CD4-positive, alpha-beta T cell (primary cell): Measurements from ENCODE around the gene MTCL1. TPM values are rescaled to one million over a fixed set of nuclear protein-coding genes. Genes with fewer than 3 reads are reported as not detected.

Source experiments
- ATAC-seq: fragments of 200-7000 bp; cut with Tn5 transposase; one replicate; pipeline ENCODE4 v1.10.0; 2022; ENCODE audit warnings: mild to moderate bottlenecking; ENCODE audit not compliant: poor library complexity
- CTCF ChIA-PET: fragments of 350-600 bp; sonication (Branson Sonifier 250); formaldehyde crosslinking; loops from one replicate; lab custom pipeline; 2021; ENCODE audit warnings: antibody characterized with exemption, inconsistent platforms; lab: Charles Lee
- POLR2A ChIA-PET: fragments of 350-600 bp; sonication (Branson Sonifier 250); formaldehyde crosslinking; loops from one replicate; lab custom pipeline; 2021; ENCODE audit warnings: antibody characterized with exemption, inconsistent platforms; lab: Charles Lee
- DNase-seq, 14 experiments: peaks; one replicate each; pipeline ENCODE4 v3.0.0-alpha.2; 2013 to 2020; ENCODE audit warnings: mixed read lengths in 2 of 14
- H3K27ac ChIP-seq, 2 donors: one replicate each; pipeline versions ENCODE4 v1.5.1 to v1.7.0; 2013; ENCODE audit warnings: low read length in 2 of 2, low read depth in 1 of 2, mild to moderate bottlenecking in 1 of 2
- H3K27me3 ChIP-seq, 2 experiments: 1 replicate in 1 of 2; 2 replicates in 1 of 2; pipeline versions ENCODE4 v1.6.1 to v1.7.0; 2013; ENCODE audit warnings: low read length in 2 of 2, control low read depth in 1 of 2, mild to moderate bottlenecking in 1 of 2, moderate library complexity in 1 of 2; ENCODE audit not compliant: insufficient read depth in 2 of 2, control insufficient read depth in 1 of 2
- H3K36me3 ChIP-seq: one replicate; pipeline ENCODE4 v1.6.1; 2013; ENCODE audit warnings: low read length, control low read depth; ENCODE audit not compliant: insufficient read depth
- H3K4me1 ChIP-seq: one replicate; pipeline ENCODE4 v1.6.1; 2013; ENCODE audit warnings: low read length, control low read depth; ENCODE audit not compliant: insufficient read depth
- H3K4me3 ChIP-seq: one replicate; pipeline ENCODE4 v1.5.1; 2013; ENCODE audit warnings: mild to moderate bottlenecking, low read length, moderate library complexity
- H3K9me3 ChIP-seq, 2 experiments: 1 replicate in 1 of 2; 2 replicates in 1 of 2; pipeline versions ENCODE4 v1.6.1 to v1.7.0; 2013; ENCODE audit warnings: low read length in 2 of 2, mild to moderate bottlenecking in 2 of 2, control low read depth in 1 of 2, moderate library complexity in 1 of 2; ENCODE audit not compliant: control insufficient read depth in 1 of 2, insufficient read depth in 1 of 2
- H3K27ac Mint-ChIP-seq: one replicate; pipeline ENCODE4 v1.8.0; 2020; ENCODE audit warnings: mixed read lengths
- H3K27me3 Mint-ChIP-seq: one replicate; pipeline ENCODE4 v1.8.0; 2021; ENCODE audit warnings: mixed read lengths
- H3K36me3 Mint-ChIP-seq: one replicate; pipeline ENCODE4 v1.8.0; 2021; ENCODE audit warnings: low read depth, mixed read lengths
- H3K4me1 Mint-ChIP-seq: one replicate; pipeline ENCODE4 v1.8.0; 2021; ENCODE audit warnings: low read depth, mixed read lengths
- H3K4me3 Mint-ChIP-seq: one replicate; pipeline ENCODE4 v1.8.0; 2020; ENCODE audit warnings: mild to moderate bottlenecking, mixed read lengths
- H3K9me3 Mint-ChIP-seq: one replicate; pipeline ENCODE4 v1.8.0; 2020; ENCODE audit warnings: mixed read lengths
- CTCF ChIP-seq: fragments of 200-600 bp; IDR thresholded peaks from one replicate; pipeline ENCODE4 v1.8.0; 2022; ENCODE audit warnings: antibody characterized with exemption, mild to moderate bottlenecking
- intact Hi-C, 2 experiments: fragments of 100-400 bp; cut with DNase I in 1 of 2; cut with micrococcal nuclease in 1 of 2; formaldehyde crosslinking; loops; one replicate each; pipeline versions ENCODE4 v1.15.1 to v1.9.0; 2023 to 2025; cut with DNase I, micrococcal nuclease
- total RNA-seq, 174 experiments: library from RNA in 2 of 174; stranded (reverse) in 2 of 174; gene quantifications; one replicate each; pipeline ENCODE4 v1.2.3 and lab custom pipeline; 2021 to 2026

The MTCL1 gene
- total RNA-seq, 2 experiments from 2014 or later = 0.11 to 0.55 TPM

DNA sequence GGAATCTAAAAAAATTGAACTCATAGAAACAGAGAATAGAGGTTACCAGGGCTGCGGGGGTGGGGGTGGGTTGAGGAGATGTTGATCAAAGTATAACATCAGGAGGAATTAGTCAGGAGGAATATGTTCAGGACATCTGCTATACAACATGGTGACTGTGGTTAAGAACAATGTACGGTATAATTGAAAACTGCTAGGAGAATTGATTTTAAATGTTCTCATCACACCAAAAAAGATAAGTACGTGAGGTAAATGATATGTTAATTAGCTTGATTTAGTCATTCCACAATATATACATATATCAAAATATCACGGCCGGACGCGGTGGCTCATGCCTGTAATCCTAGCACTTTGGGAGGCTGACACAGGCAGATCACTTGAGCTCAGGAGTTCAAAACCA lies 140.2 kb downstream of the MTCL1 start:
- no peak overlapping the region for H3K4me3 Mint-ChIP-seq
- intact Hi-C loops = no loop called here
- no peaks in the 10 kb centered on the region for H3K36me3 ChIP-seq
- H3K27ac ChIP-seq = no peak overlapping the region
- H3K27me3 ChIP-seq = no peaks in the 10 kb centered on the region
- no peaks in the 10 kb centered on the region for H3K36me3 Mint-ChIP-seq
- H3K4me3 ChIP-seq = no peak overlapping the region
- H3K4me1 ChIP-seq = no peaks in the 10 kb centered on the region
- no peak overlapping the region for H3K27ac Mint-ChIP-seq
- ChIA-PET POLR2A (no interaction called here), CTCF (no interaction called here)
- peaks cover 12% of the 10 kb centered on the region for H3K27me3 Mint-ChIP-seq
- H3K9me3 Mint-ChIP-seq = no peaks in the 10 kb centered on the region
- peaks cover 0 to 5% of the 10 kb centered on the region in 2 experiments for H3K9me3 ChIP-seq
- no peak for DNase-seq
- TF ChIP-seq CTCF = no peak
- no peaks in the 10 kb centered on the region for H3K4me1 Mint-ChIP-seq
- no peak for ATAC-seq

DNA sequence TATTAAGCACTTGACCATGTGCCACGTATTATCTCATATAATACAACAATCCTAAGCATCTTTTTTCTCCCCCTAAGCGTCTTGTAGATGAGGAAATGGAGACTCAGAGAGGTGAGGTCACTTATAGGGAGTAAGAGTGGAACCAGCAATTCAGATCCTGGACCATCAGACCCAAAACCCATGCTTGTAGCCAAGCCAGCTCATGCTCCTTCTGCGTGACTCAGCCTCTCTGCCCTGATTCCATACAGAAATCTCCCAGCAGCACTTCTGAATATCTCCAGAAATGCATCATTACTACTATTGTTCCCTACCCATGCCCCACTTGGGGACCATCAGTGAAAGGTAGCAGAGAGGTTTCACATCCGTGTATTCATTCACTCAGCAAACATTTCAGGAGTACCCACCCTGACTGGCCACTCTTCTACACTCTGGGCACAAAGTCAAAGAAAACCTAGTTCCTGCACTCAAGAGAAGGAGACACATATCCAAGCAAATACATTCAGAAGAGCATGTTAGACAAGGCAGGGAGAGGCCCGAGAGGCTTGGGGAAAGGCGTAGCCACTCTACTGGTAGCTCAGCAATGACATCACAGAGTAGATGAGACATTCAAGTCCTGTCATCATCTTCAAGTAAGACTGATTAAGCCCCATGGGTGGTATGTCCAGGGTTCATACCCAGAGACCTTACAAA lies 141.9 kb downstream of the MTCL1 start:
- H3K4me1 Mint-ChIP-seq = no peaks in the 10 kb centered on the region
- Histone ChIP-seq H3K27me3 (no peaks in the 10 kb centered on the region), H3K27ac (no peak overlapping the region), H3K9me3 (peaks cover 0 to 5% of the 10 kb centered on the region in 2 experiments), H3K36me3 (no peaks in the 10 kb centered on the region), H3K4me3 (no peak overlapping the region), H3K4me1 (no peaks in the 10 kb centered on the region)
- POLR2A ChIA-PET = no interaction called here
- H3K9me3 Mint-ChIP-seq = no peaks in the 10 kb centered on the region
- ATAC-seq (no peak), DNase-seq (no peak)
- H3K27me3 Mint-ChIP-seq = peaks cover 12% of the 10 kb centered on the region
- no peak overlapping the region for H3K4me3 Mint-ChIP-seq
- CTCF ChIA-PET = no interaction called here
- no peaks in the 10 kb centered on the region for H3K36me3 Mint-ChIP-seq
- no peak for TF ChIP-seq CTCF
- intact Hi-C loops = no loop called here
- H3K27ac Mint-ChIP-seq = no peak overlapping the region

DNA sequence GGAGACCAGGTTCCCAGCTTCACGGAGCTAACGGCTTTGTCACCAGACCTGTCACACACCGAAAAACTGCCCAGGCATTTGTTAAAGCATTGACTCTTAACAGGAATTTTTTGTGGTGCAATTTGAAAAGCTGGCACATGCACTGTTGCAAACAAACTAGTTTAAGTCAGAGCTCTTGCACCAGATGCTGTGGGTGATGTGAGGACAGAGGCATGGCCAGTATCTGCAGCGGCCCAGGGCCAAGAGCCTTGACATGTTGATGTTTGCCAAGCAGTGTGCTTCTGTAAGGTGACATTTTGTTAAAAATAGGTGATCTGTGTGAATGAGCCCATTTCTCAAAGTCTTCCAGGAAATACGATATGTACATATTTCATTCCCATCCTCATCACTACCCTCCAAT lies 142.5 kb downstream of the MTCL1 start:
- H3K27ac Mint-ChIP-seq = no peak overlapping the region
- H3K36me3 Mint-ChIP-seq = no peaks in the 10 kb centered on the region
- no peak overlapping the region for H3K4me3 Mint-ChIP-seq
- no peak overlapping the region for H3K4me3 ChIP-seq
- ATAC-seq (no peak), DNase-seq (no peak)
- ChIA-PET CTCF (no interaction called here), POLR2A (no interaction called here)
- TF ChIP-seq CTCF = no peak
- H3K27me3 ChIP-seq = no peaks in the 10 kb centered on the region
- H3K27ac ChIP-seq = no peak overlapping the region
- no peaks in the 10 kb centered on the region for H3K4me1 Mint-ChIP-seq
- H3K36me3 ChIP-seq = no peaks in the 10 kb centered on the region
- intact Hi-C loops = no loop called here
- H3K27me3 Mint-ChIP-seq = peaks cover 12% of the 10 kb centered on the region
- no peaks in the 10 kb centered on the region for H3K9me3 Mint-ChIP-seq
- H3K9me3 ChIP-seq = peaks cover 0 to 5% of the 10 kb centered on the region in 2 experiments
- H3K4me1 ChIP-seq = no peaks in the 10 kb centered on the region
